H4 (cell line): ENCODE measurements around the gene MDP1. TPM values are rescaled to one million over a fixed set of nuclear protein-coding genes. Genes with fewer than 3 reads are reported as not detected.

Experiments
- DNase-seq: peaks from one replicate; pipeline ENCODE4 v3.0.0-alpha.2; 2015; ENCODE audit warnings: low spot score
- total RNA-seq: library from RNA; depleted of rRNA; stranded (reverse); fragments of >200 nt; shearing (Covaris generic); gene quantifications from 2 replicates; pipeline ENCODE4 v1.2.3, GENCODE V29; 2014; rRNA removed

Gene MDP1
- total RNA-seq, 1 experiment from 2014 or later, result 36.7 TPM

GRCh38 chr14:24181371-24182077 is 34.3 kb downstream of the MDP1 start:
- no peak for DNase-seq

- peak; percentile 43 for DNase-seq
Observed at GRCh38 chr14:24179961-24180796, 35.7 kb downstream of the MDP1 start.

- no peak for DNase-seq
Observed at GRCh38 chr14:24179294-24179960, 36.4 kb downstream of the MDP1 start.

- DNase-seq, result no peak
Observed at GRCh38 chr14:24178399-24179178, 37.3 kb downstream of the MDP1 start.

GRCh38 chr14:24177891-24178290 is 38.0 kb downstream of the MDP1 start:
- no peak for DNase-seq

GRCh38 chr14:24177041-24177825 is 38.6 kb downstream of the MDP1 start:
- DNase-seq, result no peak

- no peak for DNase-seq
Observed at GRCh38 chr14:24176599-24176998, 39.3 kb downstream of the MDP1 start.

GRCh38 chr14:24172871-24173281 is 43.0 kb downstream of the MDP1 start:
- no peak for DNase-seq

- DNase-seq, result no peak
Observed at GRCh38 chr14:24172261-24172860, 43.5 kb downstream of the MDP1 start.

GRCh38 chr14:24171422-24172260 is 44.2 kb downstream of the MDP1 start, which contains the start of gene REC8:
Gene REC8, plus strand, starts transcription at chr14:24172080. Its CDS starts 473 bp downstream, at chr14:24172553.
- no peak for DNase-seq

- no peak for DNase-seq
Observed at GRCh38 chr14:24167469-24168114, 48.3 kb downstream of the MDP1 start.

- no peak for DNase-seq
Observed at GRCh38 chr14:24165785-24166184, 50.1 kb downstream of the MDP1 start.

GRCh38 chr14:24164518-24164991 is 51.3 kb downstream of the MDP1 start:
- DNase-seq, result no peak

Other genes starting within 250 kb of the MDP1 start
- gene DHRS4L2, start 227.1 kb downstream of the MDP1 start, total RNA-seq, result 5.5 and 12.0 TPM in 2 replicates
- 0.14 TPM in 1 of 2 replicates, not detected in the other for gene CARMIL3, start 164.1 kb downstream of the MDP1 start, total RNA-seq
- not detected in 2 replicates for gene CPNE6, start 144.5 kb downstream of the MDP1 start, total RNA-seq
- 14.3 and 16.0 TPM in 2 replicates for gene PCK2, start 121.8 kb downstream of the MDP1 start, total RNA-seq
- gene DCAF11, start 101.3 kb downstream of the MDP1 start, total RNA-seq, result 53.4 and 78.4 TPM in 2 replicates
- gene NRL, start 101.1 kb downstream of the MDP1 start, total RNA-seq, result 1.0 and 1.6 TPM in 2 replicates
- not detected in 2 replicates for gene FITM1, start 85.4 kb downstream of the MDP1 start, total RNA-seq
- 584 and 638 TPM in 2 replicates for gene PSME1, start 79.9 kb downstream of the MDP1 start, total RNA-seq
- 26.7 and 38.1 TPM in 2 replicates for gene EMC9, start 74.5 kb downstream of the MDP1 start, total RNA-seq
- 346 and 383 TPM in 2 replicates for gene PSME2, start 69.5 kb downstream of the MDP1 start, total RNA-seq
- 44.3 and 107 TPM in 2 replicates for gene RNF31, start 68.6 kb downstream of the MDP1 start, total RNA-seq
- 75.0 and 84.3 TPM in 2 replicates for gene IRF9, start 54.8 kb downstream of the MDP1 start, total RNA-seq
- gene REC8, start 44.0 kb downstream of the MDP1 start, total RNA-seq, result 0.14 and 0.54 TPM in 2 replicates
- gene IPO4, start 27.2 kb downstream of the MDP1 start, total RNA-seq, result 42.7 and 49.3 TPM in 2 replicates
- 96.0 and 96.4 TPM in 2 replicates for gene TM9SF1, start 20.6 kb downstream of the MDP1 start, total RNA-seq
- not detected in 2 replicates for gene TSSK4, start 10.4 kb downstream of the MDP1 start, total RNA-seq
- 61.1 and 66.9 TPM in 2 replicates for gene CHMP4A, start 2.6 kb downstream of the MDP1 start, total RNA-seq
- gene NEDD8, start 16.3 kb upstream of the MDP1 start, total RNA-seq, result 314 and 338 TPM in 2 replicates
- 78.4 and 98.2 TPM in 2 replicates for gene GMPR2, start 16.9 kb upstream of the MDP1 start, total RNA-seq
- gene TINF2, start 26.6 kb upstream of the MDP1 start, total RNA-seq, result 52.2 and 52.3 TPM in 2 replicates
- gene TGM1, start 47.1 kb upstream of the MDP1 start, total RNA-seq, result 0.12 and 0.74 TPM in 2 replicates
- gene RABGGTA, start 55.5 kb upstream of the MDP1 start, total RNA-seq, result 15.1 and 18.9 TPM in 2 replicates
- gene DHRS1, start 83.7 kb upstream of the MDP1 start, total RNA-seq, result 5.8 and 6.0 TPM in 2 replicates
- gene NOP9, start 83.8 kb upstream of the MDP1 start, total RNA-seq, result 5.7 and 6.3 TPM in 2 replicates
- not detected in 2 replicates for gene CIDEB, start 91.9 kb upstream of the MDP1 start, total RNA-seq
- gene LTB4R2, start 94.1 kb upstream of the MDP1 start, total RNA-seq, result 0.33 and 0.45 TPM in 2 replicates
- gene LTB4R, start 95.4 kb upstream of the MDP1 start, total RNA-seq, result 0.39 and 0.41 TPM in 2 replicates
- gene ADCY4, start 119.0 kb upstream of the MDP1 start, total RNA-seq, result not detected in 2 replicates
- gene RIPK3, start 123.9 kb upstream of the MDP1 start, total RNA-seq, result not detected in 2 replicates
- gene NFATC4, start 152.1 kb upstream of the MDP1 start, total RNA-seq, result 7.1 and 9.5 TPM in 2 replicates
- gene NYNRIN, start 182.9 kb upstream of the MDP1 start, total RNA-seq, result 0.14 and 0.21 TPM in 2 replicates
- 0.08 and 0.29 TPM in 2 replicates for gene CBLN3, start 213.6 kb upstream of the MDP1 start, total RNA-seq
- 12.8 and 15.0 TPM in 2 replicates for gene KHNYN, start 213.9 kb upstream of the MDP1 start, total RNA-seq
- 8.6 and 11.3 TPM in 2 replicates for gene SDR39U1, start 226.7 kb upstream of the MDP1 start, total RNA-seq